ENCODE results near the gene GPSM3. TPM values are rescaled to one million over a fixed set of nuclear protein-coding genes. Genes with fewer than 3 reads are reported as not detected.
A peak's percentile ranks its signal among the peaks of the same experiment; 100 is the strongest.

GPSM3 gene
- total and polyA plus RNA-seq, 2 donors from 2014 or later, result 6.2 to 28.1 TPM

DNA sequence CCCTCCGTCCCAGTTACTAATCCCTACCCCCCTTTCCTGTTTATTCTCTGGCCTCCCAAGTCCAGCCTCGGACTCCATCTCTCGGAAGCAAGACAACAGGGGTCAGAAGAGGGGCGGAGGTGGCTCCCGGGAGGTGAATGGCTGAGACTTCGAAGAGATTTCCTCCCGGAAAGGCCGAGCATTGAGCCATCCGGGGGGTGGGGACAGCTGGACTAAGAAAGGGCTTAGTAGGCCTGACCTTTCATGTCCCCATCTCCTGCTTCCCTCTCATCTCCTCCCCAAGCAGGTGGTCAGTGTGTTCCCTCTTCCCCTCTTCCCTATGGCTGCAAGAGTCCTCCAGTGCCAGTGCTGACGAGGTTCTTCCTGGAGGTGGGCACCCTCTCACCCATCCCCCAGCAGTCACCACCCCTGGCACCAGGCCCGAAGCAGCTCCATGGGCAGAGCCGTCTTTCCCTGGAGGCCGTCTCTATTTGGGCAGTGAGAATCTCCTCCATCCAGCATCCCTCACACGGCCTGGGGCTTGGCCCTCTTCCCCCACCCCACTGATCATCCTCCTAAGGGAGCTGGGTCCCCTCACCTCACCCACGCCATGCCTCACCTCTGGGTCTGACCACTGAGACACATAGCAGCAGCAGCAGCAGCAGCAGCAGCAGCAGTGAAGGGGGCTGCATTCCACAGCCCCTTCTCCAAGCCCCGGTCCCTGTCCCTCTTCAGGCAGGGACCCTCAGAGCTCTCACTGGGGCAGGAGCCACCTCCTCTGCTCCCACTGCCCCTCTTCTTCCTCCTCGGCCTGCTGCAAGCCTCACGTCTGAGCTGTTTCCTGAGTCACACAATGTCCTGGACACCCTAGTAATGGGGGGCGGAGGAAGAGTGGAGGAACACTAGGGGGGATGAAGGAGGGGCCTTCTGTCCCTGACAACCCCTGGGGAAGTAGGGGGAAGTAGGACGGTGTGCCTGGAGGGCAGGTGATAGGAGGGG, 31.1 kb upstream of the GPSM3 start, which contains the start of gene NOTCH4:
TSS of gene NOTCH4 (minus strand) at position 810 of the 978 bp plus-strand sequence. CDS start at position 671, 139 bp downstream.
- TF ChIP-seq, protein P1, sequence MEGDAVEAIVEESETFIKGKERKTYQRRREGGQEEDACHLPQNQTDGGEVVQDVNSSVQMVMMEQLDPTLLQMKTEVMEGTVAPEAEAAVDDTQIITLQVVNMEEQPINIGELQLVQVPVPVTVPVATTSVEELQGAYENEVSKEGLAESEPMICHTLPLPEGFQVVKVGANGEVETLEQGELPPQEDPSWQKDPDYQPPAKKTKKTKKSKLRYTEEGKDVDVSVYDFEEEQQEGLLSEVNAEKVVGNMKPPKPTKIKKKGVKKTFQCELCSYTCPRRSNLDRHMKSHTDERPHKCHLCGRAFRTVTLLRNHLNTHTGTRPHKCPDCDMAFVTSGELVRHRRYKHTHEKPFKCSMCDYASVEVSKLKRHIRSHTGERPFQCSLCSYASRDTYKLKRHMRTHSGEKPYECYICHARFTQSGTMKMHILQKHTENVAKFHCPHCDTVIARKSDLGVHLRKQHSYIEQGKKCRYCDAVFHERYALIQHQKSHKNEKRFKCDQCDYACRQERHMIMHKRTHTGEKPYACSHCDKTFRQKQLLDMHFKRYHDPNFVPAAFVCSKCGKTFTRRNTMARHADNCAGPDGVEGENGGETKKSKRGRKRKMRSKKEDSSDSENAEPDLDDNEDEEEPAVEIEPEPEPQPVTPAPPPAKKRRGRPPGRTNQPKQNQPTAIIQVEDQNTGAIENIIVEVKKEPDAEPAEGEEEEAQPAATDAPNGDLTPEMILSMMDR (IDR thresholded peaks at IDR 0.05; ENCODE audit: borderline replicate concordance, extremely low read depth, insufficient read depth), result no peak
- Histone ChIP-seq H3K36me3 (ENCODE audit: control insufficient read depth in 2 of 3, insufficient read depth in 3 of 3, low read length in 3 of 3) (no peaks in the 10 kb centered on the region), H3K9me3 (ENCODE audit: control insufficient read depth in 2 of 3, insufficient read depth in 1 of 3, low read length in 3 of 3) (no peaks in the 10 kb centered on the region), H3K27ac (ENCODE audit: low read depth in 2 of 2, low read length in 2 of 2) (peak within 1 kb of the TSS; percentile 43 to 73), H3K4me1 (ENCODE audit: control insufficient read depth in 2 of 3, insufficient read depth in 2 of 3, low read depth in 1 of 3, low read length in 3 of 3) (no peaks in the 10 kb centered on the region), H3K4me3 (ENCODE audit: low read length in 3 of 3) (peak within 1 kb of the TSS in 2 of 3 donors; percentile 26 to 56), H3K9ac (ENCODE audit: low read length in 3 of 3) (no peak within 1 kb of the TSS), H3K27me3 (ENCODE audit: control insufficient read depth, insufficient read depth, low read length) (no peaks in the 10 kb centered on the region)
- intact Hi-C loops (cut with DNase I), result no loop called here
- DNase-seq (no peak), FAIRE-seq (no peak)

DNA sequence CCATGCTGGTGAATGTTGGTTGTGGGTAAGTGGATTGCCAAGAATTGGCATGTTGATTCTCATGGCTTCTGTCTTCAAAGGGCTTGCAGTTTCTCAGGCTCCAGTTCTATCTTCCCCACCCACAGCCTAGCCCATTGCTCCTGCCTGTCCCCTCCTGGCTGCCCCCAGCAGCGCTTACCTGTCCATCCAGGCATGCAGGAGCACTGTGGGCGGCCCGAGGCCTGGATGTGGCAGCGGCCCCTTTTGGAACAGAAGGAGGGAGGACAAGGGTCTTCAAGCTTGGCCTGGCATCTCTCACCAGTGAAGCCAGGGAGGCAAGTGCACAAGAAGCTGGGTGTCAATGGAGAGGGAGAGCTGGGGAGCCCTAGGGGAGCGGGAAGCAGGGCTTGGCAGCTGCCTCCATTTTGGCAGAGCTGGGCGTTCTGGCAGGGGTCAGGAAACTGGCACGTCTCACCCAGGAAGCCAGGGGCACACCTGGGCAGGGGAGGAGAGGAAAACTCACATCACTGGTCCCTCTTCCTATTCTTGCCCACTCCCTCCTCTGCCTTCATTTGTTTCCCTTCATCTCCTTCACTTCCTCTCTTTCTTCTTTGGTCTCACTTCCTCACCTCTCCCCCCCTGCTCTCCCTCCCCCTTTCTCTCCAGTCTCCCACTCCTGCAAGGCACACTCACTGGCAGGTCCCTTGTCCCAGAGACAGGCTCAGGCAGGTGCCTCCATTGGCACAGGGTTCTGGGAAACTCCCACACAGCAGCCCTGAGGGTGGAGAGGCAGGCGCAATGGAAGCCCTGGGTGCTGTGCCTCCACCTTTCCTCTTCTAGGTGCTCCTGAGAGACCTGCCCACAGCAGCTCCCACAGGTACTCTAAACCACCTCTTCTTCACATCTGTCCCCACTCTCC, 30.1 kb upstream of the GPSM3 start:
- peak overlapping the region; percentile 32 to 64 for H3K27ac ChIP-seq (ENCODE audit: low read depth in 2 of 2, low read length in 2 of 2)
- FAIRE-seq (no peak), DNase-seq (no peak)
- TF ChIP-seq, protein P1 (IDR thresholded peaks at IDR 0.05; ENCODE audit: borderline replicate concordance, extremely low read depth, insufficient read depth), result no peak
- intact Hi-C loops (cut with DNase I), result no loop called here
- no peaks in the 10 kb centered on the region for H3K27me3 ChIP-seq (ENCODE audit: control insufficient read depth, insufficient read depth, low read length)
- H3K36me3 ChIP-seq (ENCODE audit: control insufficient read depth in 2 of 3, insufficient read depth in 3 of 3, low read length in 3 of 3), result no peaks in the 10 kb centered on the region
- no peaks in the 10 kb centered on the region for H3K4me1 ChIP-seq (ENCODE audit: control insufficient read depth in 2 of 3, insufficient read depth in 2 of 3, low read depth in 1 of 3, low read length in 3 of 3)
- H3K4me3 ChIP-seq (ENCODE audit: low read length in 3 of 3), result peak overlapping the region in 2 of 3 donors; percentile 26 to 41
- no peak overlapping the region for H3K9ac ChIP-seq (ENCODE audit: low read length in 3 of 3)
- no peaks in the 10 kb centered on the region for H3K9me3 ChIP-seq (ENCODE audit: control insufficient read depth in 2 of 3, insufficient read depth in 1 of 3, low read length in 3 of 3)

DNA sequence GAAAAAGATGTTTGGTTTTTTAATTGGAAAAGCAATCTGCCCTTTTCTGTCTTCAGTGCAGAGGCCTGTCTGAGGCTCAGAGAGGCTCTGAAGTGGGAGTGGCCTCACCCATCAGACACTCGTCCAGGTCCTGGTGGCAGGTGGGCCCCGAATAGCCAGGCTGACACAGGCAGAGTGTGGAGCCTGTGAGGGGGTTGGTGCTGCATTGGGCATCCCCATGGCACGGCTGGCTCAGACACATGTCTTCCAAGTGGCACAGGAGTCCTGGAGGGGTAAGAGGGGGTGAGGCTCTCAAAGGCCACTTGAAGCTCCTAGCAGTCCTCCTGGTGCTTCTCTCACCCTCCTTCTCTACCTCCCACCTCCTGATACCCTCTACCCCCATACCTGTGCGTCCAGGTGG, 27.6 kb upstream of the GPSM3 start:
- H3K9me3 ChIP-seq (ENCODE audit: control insufficient read depth in 2 of 3, insufficient read depth in 1 of 3, low read length in 3 of 3), result no peaks in the 10 kb centered on the region
- no peak overlapping the region for H3K27ac ChIP-seq (ENCODE audit: low read depth in 2 of 2, low read length in 2 of 2)
- no peaks in the 10 kb centered on the region for H3K4me1 ChIP-seq (ENCODE audit: control insufficient read depth in 2 of 3, insufficient read depth in 2 of 3, low read depth in 1 of 3, low read length in 3 of 3)
- TF ChIP-seq, protein P1 (IDR thresholded peaks at IDR 0.05; ENCODE audit: borderline replicate concordance, extremely low read depth, insufficient read depth), result no peak
- H3K27me3 ChIP-seq (ENCODE audit: control insufficient read depth, insufficient read depth, low read length), result no peaks in the 10 kb centered on the region
- DNase-seq (no peak), FAIRE-seq (no peak)
- no peak overlapping the region for H3K9ac ChIP-seq (ENCODE audit: low read length in 3 of 3)
- intact Hi-C loops (cut with DNase I), result no loop called here
- no peak overlapping the region for H3K4me3 ChIP-seq (ENCODE audit: low read length in 3 of 3)
- H3K36me3 ChIP-seq (ENCODE audit: control insufficient read depth in 2 of 3, insufficient read depth in 3 of 3, low read length in 3 of 3), result no peaks in the 10 kb centered on the region

Measured in kidney (tissue), 14 donors.